Thoracic aorta (tissue), 2 donors: ENCODE measurements around the gene BPHL. TPM values are rescaled to one million over a fixed set of nuclear protein-coding genes. Genes with fewer than 3 reads are reported as not detected.

Experiments
- ATAC-seq: fragments of 150-250 bp; one replicate; pipeline ENCODE4 v1.8.0; 2017; ENCODE audit warnings: low read depth; ENCODE audit not compliant: insufficient number of reproducible peaks, low FRiP score
- DNase-seq: peaks from one replicate; pipeline ENCODE4 v3.0.0-alpha.2; 2020; ENCODE audit warnings: low spot score
- H3K27ac ChIP-seq, 2 donors: fragments of 200-600 bp; sonication (generic); 1 replicate in 1 of 2; 2 replicates in 1 of 2; pipeline ENCODE4 v1.5.1; 2016; ENCODE audit warnings: mild to moderate bottlenecking in 2 of 2, moderate library complexity in 2 of 2
- H3K27me3 ChIP-seq: fragments of 200-600 bp; sonication (generic); replicated peaks from 2 replicates; pipeline ENCODE4 v1.6.0; 2016; ENCODE audit warnings: mild to moderate bottlenecking; ENCODE audit not compliant: insufficient read depth
- H3K36me3 ChIP-seq: fragments of 200-600 bp; sonication (generic); one replicate; pipeline ENCODE4 v1.5.1; 2016
- H3K4me1 ChIP-seq, 2 donors: fragments of 200-600 bp; sonication (generic); 1 replicate in 1 of 2; 2 replicates in 1 of 2; pipeline versions ENCODE4 v1.5.1 to v1.6.0; 2016; ENCODE audit warnings: low read depth in 2 of 2, mild to moderate bottlenecking in 1 of 2; ENCODE audit not compliant: control insufficient read depth in 1 of 2
- H3K4me3 ChIP-seq: fragments of 200-600 bp; sonication (generic); 2 replicates; pipeline ENCODE4 v1.5.1; 2016; ENCODE audit warnings: mild to moderate bottlenecking
- H3K9me3 ChIP-seq: fragments of 200-600 bp; sonication (generic); 2 replicates; pipeline ENCODE4 v1.5.1; 2016
- total RNA-seq, 2 donors: library from RNA; depleted of rRNA; stranded (reverse); fragments of >200 nt; gene quantifications; one replicate each; pipeline versions ENCODE4 v1.1.0 to v1.2.3, GENCODE V29; 2016
- TF ChIP-seq, protein P1 (sequence below): fragments of 200-600 bp; sonication (generic); IDR thresholded peaks from one replicate; pipeline ENCODE4 v1.5.1; 2019; ENCODE audit warnings: antibody characterized with exemption

Gene BPHL
- total RNA-seq, 2 donors from 2014 or later, result 3.8 to 4.2 TPM

DNA sequence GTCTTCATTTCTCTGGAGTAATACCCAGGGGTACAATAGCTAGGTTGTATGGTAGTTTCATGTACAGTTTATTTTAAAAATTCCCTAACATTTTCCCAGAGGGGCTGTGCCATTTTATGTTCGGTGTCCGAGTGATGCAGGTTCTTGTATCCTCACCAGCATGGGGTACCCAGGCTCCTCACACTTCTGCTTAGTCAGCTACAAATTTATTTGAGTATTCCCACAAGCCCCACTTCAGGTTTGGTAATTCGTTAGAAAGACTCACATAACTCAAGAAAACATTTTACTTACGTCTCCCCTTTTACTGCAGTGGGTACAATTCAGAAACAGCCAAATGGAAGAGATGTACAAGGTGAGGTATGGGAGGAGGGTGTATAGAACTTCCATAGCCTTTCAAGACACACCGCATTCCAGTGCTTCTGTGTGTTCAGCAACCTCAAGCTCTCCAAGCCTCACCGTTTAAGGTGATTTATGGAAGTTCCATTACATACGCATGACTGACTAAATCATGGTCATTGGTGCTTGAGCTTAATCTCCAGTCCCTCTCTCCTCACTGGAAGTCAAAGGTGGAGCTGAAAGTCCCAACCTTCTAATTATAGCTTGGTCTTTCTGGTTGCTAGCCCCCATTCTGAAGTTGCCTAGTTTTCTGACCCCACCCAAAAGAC is 32.1 kb upstream of the BPHL start:
- DNase-seq (no peak), ATAC-seq (no peak)
- Histone ChIP-seq H3K4me3 (no peak overlapping the region), H3K36me3 (peaks cover 50% of the 10 kb centered on the region), H3K27ac (no peak overlapping the region), H3K4me1 (no peaks in the 10 kb centered on the region), H3K27me3 (no peaks in the 10 kb centered on the region), H3K9me3 (no peaks in the 10 kb centered on the region)
- TF ChIP-seq, protein P1, sequence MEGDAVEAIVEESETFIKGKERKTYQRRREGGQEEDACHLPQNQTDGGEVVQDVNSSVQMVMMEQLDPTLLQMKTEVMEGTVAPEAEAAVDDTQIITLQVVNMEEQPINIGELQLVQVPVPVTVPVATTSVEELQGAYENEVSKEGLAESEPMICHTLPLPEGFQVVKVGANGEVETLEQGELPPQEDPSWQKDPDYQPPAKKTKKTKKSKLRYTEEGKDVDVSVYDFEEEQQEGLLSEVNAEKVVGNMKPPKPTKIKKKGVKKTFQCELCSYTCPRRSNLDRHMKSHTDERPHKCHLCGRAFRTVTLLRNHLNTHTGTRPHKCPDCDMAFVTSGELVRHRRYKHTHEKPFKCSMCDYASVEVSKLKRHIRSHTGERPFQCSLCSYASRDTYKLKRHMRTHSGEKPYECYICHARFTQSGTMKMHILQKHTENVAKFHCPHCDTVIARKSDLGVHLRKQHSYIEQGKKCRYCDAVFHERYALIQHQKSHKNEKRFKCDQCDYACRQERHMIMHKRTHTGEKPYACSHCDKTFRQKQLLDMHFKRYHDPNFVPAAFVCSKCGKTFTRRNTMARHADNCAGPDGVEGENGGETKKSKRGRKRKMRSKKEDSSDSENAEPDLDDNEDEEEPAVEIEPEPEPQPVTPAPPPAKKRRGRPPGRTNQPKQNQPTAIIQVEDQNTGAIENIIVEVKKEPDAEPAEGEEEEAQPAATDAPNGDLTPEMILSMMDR, result no peak

DNA sequence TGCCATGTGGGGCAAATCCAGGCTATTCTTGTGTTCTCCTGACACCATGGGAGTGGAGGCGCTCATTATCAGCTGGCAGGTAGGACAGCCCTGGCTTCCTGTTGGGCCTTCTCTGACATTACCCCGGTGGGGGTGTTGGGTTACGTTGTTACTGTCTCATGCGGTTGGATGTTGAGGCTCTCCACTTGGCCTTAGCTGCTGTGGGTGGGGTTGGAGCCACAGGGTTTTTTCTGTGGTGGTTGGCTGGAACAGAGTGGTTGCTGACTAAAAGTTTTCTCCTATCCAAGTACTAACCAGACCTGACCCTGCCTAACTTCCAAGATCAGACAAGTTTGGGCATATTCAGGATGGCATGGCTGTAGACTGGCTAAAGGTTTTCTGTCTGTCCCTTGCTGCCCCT is 30.1 kb upstream of the BPHL start:
- H3K27ac ChIP-seq, result no peak overlapping the region
- TF ChIP-seq, protein P1, result no peak
- ATAC-seq (no peak), DNase-seq (no peak)
- H3K4me1 ChIP-seq, result no peaks in the 10 kb centered on the region
- no peaks in the 10 kb centered on the region for H3K9me3 ChIP-seq
- H3K36me3 ChIP-seq, result peaks cover 37% of the 10 kb centered on the region
- H3K4me3 ChIP-seq, result no peak overlapping the region
- no peaks in the 10 kb centered on the region for H3K27me3 ChIP-seq

DNA sequence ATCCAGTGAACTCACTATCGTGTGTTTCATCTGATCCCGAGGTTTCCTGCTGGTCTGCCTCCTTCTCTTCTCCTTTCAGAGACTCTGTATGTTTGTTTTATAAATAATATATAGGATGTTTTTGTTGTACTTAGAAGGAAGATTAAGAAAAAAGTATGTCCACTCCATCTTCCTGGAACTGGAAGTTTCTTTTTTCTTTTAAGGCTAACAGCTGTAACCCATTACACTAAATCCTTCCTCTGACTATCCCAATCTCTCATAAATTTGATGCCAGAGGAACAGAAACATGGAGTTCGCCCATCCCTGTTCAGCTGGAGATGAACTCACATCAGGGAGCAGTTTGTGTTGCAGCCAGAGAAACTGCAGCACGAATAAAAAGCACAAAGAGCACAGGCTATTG is 29.5 kb upstream of the BPHL start:
- Histone ChIP-seq H3K36me3 (peaks cover 33% of the 10 kb centered on the region), H3K9me3 (no peaks in the 10 kb centered on the region), H3K27me3 (no peaks in the 10 kb centered on the region), H3K27ac (no peak overlapping the region), H3K4me1 (no peaks in the 10 kb centered on the region), H3K4me3 (no peak overlapping the region)
- DNase-seq, result no peak
- ATAC-seq, result no peak
- TF ChIP-seq, protein P1, result no peak

DNA sequence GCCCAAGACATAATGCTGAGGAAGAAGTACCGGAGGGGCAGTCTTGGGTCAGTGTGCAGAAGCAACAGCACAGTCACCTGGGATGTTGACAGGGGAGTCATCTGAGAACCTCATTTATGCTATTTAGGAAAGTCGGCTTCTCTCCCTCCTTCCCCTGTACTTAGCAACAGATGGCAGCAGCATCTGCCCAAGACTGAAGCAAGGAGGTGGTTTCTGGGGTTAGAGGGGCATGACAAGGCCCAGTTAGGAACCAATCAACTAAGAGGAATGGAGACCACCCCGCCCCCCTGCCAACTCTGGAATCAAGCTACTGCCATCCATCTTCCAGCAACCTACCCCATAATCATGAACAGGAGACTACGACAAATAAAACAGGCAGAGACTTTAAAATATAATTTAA is 28.5 kb upstream of the BPHL start:
- Histone ChIP-seq H3K4me1 (no peaks in the 10 kb centered on the region), H3K9me3 (no peaks in the 10 kb centered on the region), H3K4me3 (no peak overlapping the region), H3K27ac (no peak overlapping the region), H3K27me3 (no peaks in the 10 kb centered on the region), H3K36me3 (peaks cover 31% of the 10 kb centered on the region)
- TF ChIP-seq, protein P1, result no peak
- DNase-seq (no peak), ATAC-seq (no peak)

DNA sequence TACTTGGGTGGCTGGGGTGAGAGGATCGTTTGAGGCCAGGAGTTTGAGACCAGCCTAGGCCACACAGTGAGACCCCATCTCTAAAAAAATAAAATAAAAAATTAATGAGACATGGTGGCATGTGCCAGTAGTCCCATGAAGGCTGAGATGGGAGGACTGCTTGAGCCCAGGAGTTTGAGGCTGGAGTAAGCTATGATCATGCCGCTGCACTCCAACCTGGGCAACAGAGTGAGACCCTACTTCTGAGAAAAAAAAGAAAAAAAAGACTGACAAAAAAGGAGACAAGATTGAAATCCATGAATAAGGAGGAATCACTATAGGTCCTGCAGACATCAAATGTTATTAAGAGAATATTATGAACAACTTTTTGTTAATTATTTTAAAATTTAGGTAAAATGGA is 23.7 kb upstream of the BPHL start:
- Histone ChIP-seq H3K9me3 (no peaks in the 10 kb centered on the region), H3K4me1 (no peaks in the 10 kb centered on the region), H3K27me3 (no peaks in the 10 kb centered on the region), H3K27ac (no peak overlapping the region), H3K36me3 (peaks cover 18% of the 10 kb centered on the region), H3K4me3 (no peak overlapping the region)
- no peak for ATAC-seq
- TF ChIP-seq, protein P1, result no peak
- no peak for DNase-seq
